Stimulated activated CD4-positive, alpha-beta T cell treated with anti-CD3 and anti-CD28 coated beads, Interleukin-1b, Interleukin-23, amount 100 ng/mL, for 4 hours (primary cell): ENCODE results near the gene PODXL2.

Experiments used
- DNase-seq, 2 donors: peaks; one replicate each; pipeline ENCODE4 v3.0.0-alpha.2; 2020; ENCODE audit warnings: low read depth in 2 of 2

PODXL2 gene

GRCh38 chr3:127709320-127710060 is 80.5 kb downstream of the PODXL2 start:
- DNase-seq: no peak

- DNase-seq: no peak
Measured at GRCh38 chr3:127710155-127710941, 81.4 kb downstream of the PODXL2 start.

DNA sequence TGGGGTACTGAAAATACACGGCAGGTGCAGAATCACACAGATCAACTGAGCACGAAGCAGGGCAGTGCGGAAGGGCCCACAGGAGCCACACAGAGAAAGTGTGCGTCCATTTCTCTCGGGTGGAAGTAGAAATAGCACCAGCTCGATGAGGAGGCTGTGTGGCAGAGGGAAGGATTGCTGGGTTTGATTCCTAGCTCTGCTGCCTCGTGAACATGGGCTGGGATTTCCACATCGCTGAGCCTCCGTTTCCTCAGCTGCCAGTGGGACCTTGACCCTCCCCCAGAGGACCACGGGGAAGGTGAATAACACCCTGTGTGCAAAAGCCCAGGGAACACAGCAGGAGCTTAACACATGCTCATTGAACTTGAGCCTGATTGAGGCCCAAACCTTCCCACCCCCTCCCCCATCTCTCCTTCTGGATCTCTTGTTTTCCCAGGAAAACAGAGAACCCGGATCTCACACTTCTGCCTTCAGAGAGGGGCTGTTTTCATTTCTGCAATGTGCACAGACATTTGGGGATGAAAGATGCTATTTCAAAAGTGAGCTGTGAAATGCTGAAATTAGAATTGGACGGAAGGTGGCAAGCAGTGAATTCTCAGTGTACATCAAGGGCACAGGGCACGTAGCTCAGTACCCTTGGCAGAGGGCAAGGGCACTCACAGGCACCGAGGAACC is 82.2 kb downstream of the PODXL2 start:
- DNase-seq: no peak

GRCh38 chr3:127711896-127712295 is 82.9 kb downstream of the PODXL2 start:
- no peak for DNase-seq

GRCh38 chr3:127712461-127712860 is 83.5 kb downstream of the PODXL2 start:
- DNase-seq: no peak

- DNase-seq: no peak
Measured at GRCh38 chr3:127712881-127713771, 84.1 kb downstream of the PODXL2 start.

- no peak for DNase-seq
Measured at GRCh38 chr3:127714125-127714571, 85.2 kb downstream of the PODXL2 start.

DNA sequence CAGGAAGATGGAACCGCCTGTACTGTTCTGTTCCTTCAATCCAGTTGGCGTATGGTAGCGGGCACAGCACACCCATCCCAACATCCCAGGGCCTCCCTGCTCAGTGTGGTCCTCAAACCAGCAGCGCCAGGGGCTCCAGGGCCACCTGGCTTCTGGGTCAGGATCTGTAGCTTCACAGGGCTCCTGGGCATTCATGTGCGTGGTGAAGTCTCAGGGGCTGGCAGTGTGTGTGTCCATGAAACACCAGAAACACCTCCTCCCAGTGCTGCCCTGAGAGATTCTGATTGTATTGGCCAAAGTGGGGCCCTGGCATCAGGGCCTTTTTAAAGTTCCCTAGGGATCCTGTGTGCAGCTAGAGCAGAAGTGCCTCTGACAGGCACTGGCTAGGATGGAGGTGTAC is 85.9 kb downstream of the PODXL2 start:
- DNase-seq: no peak

- no peak for DNase-seq
Measured at GRCh38 chr3:127715532-127715931, 86.5 kb downstream of the PODXL2 start.

- DNase-seq: no peak
Measured at GRCh38 chr3:127716384-127716783, 87.4 kb downstream of the PODXL2 start.

DNA sequence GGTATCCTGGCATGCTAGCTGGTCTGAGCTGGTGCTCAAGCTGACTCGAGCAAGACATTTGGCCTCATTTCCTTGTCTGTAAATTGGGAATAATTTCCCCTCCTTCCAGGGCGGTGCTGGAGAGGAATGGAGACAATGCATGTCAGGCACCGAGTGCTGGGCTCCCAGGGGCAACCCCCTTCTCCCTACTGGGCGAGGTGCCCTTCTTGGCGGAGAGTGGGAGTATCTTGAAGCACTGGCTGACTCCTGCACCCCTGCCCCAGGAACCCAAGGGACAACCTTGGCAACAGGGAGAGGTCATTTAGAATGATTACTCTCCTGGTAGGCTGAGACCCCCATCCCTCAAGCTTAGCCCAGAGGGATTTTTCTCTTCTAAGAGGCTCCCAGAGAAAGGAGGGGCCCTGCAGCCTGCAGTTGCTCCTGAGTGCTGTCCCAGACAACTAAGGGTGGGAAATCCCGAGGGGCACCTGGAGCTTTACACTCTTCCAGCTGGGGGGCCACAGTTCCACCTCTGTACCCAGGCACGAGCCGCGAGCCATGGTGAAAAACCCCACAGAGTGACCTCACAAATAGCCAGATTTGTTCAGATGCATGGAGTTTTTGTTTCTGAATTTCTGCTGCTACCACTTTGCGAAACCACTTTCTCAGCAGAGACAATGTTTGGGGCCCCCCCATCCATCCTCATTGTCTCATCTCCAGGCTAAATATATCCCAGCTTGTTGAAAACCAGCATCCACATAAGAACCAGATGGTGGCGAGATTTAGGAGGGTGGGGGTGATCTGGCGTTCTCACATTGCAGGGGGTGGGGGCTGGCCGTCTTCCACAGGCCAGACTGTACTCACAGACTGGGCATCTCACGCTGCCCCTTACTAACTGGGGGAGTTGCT is 88.6 kb downstream of the PODXL2 start:
- DNase-seq: no peak

DNA sequence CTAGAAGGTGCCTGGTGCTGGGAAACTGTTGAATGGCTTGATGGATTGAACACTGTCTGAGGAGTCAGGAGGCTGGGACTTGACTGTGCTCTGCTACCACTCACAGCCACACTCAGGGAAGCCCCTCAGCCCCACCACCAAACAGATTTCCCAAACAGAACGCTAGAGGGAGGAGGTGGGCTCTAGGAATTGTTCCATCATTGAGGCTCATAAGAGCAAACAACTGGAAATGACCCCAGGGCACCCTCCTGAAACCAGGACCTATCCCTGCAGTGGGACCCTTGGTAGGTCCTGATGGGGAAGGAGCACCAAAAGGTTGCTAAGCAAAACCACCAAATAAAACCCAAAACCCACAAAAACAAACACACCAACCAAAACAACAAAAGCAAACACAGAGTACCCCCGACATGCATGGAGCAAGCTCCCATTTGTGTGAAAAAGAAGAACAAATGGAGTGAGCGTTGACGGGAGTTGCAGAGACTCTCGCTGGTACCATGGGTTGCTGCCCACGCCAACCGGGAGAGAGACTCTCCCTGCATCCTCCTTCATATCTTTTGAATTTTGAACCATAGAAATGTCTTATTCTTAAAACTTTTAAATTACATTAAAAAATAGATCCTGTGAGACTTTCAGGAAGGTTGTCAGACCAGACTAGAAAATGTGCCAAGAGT is 89.4 kb downstream of the PODXL2 start:
- DNase-seq: no peak

DNA sequence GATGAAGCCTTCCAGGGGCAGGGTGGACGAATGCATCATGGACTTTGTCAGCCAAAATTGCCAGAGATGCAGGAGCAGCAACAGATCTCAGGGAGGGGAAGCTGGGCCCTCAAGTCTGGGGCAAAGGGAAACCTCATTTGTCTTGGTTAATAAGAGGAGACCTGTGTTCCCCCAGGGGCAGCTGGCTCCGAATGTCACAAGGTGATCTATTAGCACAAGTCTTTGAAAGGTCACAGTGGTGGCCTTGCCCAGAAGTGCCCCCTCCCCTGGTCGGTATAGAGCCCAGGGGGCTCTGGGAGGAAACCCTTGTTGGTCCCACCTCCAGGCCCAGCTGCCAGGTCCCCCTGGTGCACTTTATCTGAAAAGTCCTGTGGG is 89.9 kb downstream of the PODXL2 start:
- no peak for DNase-seq

GRCh38 chr3:127719369-127719768 is 90.4 kb downstream of the PODXL2 start:
- DNase-seq: no peak

DNA sequence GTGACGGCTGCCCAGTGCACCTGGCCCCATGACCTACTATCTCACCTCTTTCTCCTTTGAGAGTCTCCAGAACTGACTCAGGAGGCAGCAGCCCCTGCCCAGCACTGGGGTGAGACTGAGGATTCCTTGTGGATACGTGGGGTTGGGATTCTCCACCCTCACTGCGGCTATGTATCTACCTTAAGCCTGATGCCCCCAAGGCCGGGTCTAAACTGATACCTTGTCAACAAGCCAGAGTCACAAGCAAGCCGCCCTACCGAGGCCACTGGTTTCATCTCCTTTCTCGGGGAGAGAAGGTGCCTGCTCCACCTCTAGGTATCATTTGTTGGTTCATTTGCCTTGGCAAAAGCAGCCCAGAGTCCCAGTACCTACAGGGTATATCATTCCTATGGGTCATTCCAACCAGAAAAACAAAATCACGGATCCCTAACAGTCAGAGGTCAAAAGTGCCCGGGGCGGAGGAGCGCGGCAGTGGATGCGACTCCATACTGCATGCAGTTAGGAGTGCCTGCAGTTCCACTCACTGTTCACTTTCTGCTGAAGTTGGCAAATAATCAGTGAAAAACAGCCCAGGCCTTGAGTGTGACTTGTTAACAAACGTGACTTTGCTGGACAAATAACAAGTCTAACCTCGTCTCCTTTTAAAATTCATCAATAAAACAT is 91.3 kb downstream of the PODXL2 start:
- DNase-seq: no peak

GRCh38 chr3:127720985-127721935 is 92.3 kb downstream of the PODXL2 start:
- DNase-seq: no peak

DNA sequence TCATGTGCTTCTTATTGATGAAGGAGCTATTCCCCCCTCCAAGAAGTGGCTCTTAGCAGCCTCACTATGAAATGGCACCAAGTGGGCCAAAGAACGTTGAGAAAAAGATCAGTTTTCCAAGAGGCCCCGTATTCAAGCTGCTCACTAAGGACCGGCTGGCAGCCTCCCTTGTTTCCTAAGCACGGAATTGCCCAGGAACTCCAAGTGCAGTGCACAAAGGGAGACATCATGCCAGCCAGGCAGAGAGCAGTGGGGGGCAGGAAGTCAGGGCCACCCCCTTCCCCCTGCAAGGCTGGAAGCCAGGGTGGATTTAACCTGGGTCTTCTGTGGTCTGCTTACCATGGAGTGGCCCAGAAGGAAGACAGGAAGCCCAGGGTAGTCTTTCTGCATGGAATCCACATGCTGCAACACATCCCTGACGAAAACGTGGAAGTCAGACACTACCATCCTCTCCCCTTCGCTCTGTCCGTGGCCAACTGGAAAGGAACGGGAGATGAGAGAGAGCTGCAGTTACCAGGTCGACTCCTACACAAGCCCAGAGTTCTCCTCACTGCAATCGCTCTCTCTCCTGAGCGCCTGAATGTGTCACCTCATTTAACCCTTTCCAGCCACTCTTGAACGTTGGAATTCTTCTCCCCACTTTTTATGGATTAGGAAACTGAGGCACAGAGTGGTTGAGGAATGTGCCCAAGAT is 93.3 kb downstream of the PODXL2 start:
- no peak for DNase-seq
